Measurements from ENCODE around the gene CPB1.

CPB1 gene

GRCh38 chr3:148829926-148830325, 2.3 kb downstream of the CPB1 start:
- DNase-seq (ENCODE audit: low read depth, low spot score): no peak

- no peak for DNase-seq (ENCODE audit: low read depth, low spot score)
These were observed 5.6 kb downstream of the CPB1 start for GRCh38 chr3:148833223-148833622.

GRCh38 chr3:148839805-148840204, 12.2 kb downstream of the CPB1 start:
- no peak for DNase-seq (ENCODE audit: low read depth, low spot score)

GRCh38 chr3:148840451-148840850, 12.8 kb downstream of the CPB1 start:
- DNase-seq (ENCODE audit: low read depth, low spot score): no peak

DNA sequence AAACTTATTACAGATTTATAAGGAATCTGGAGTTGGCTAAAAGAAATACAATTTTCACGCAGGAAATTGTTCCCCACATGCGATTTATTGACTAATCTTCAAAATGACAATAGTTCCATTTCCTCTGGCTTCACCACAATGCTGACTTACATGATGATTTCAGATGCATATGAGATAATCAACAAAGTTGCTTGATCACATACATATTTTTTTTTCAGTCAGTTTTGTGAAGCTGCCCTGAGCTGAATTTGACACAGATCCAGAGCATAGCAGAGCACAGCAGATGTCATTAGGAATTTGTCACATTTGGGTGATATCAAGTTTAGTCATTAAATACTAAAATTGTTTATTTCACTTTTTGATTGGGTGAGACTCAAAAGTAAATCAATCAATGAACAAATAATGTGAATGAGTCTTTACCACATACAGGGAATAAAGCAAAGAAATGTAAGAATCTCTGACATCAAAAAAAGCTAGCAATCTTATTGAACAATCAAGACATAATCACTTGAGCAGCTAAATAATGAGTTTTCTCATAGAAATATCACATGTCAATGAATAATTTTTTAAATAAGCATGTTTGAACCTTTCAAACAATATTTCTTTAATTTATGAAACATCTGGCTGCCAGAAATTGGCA, 18.3 kb downstream of the CPB1 start:
- no peak for DNase-seq (ENCODE audit: low read depth, low spot score)

GRCh38 chr3:148847351-148847750, 19.7 kb downstream of the CPB1 start:
- no peak for DNase-seq (ENCODE audit: low read depth, low spot score)

DNA sequence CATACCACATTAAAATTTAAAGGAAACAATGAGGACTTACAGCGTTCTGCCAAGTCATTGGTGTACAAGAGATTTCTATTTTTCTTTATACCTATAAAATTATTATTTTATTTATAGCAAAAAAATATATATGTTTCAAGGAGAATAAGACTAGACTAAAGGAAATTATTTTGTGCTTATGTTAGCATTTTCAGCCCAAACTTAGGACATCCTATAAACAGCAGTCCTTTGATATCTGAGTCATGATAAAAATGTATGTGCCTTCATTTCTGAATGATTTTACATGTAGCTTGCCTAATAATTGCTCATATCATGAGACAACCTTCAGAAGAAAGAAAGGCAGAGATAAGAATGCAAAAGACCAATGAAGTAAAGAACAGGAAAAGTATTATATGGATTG, 20.8 kb downstream of the CPB1 start:
- DNase-seq (ENCODE audit: low read depth, low spot score): no peak

DNA sequence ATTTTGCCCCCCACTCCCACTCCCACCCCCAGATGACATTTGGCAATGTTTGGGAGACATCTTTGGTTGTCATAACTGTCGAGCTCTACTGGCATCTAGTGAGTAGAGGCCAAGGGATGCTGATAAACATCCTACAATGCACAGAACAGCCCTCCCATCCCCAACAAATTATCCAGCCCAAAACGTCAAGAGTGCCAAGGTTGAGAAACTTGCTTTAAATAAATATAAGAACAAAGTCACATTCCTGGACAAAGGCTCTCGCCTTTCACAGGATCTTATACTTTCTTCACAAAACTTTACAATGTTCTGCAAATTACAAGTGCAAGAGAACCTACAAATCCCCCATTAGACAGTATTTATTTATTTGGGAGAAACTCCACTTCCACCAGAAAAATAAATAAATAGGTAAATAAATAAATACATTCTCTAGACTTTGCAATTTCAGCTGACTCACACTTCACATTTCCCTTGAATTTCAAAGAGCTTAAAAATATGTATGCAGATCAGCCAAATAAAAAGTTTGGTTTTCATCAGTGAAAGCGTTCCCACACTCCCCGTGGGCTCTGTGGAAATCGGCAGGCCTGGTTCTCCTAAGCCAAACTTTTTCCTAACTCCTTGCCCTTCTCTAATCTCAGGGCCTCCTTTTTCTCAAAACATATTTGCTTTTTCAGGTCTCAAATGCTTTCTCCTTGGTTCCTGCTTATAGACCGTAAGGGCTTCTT, 24.8 kb downstream of the CPB1 start:
- no peak for DNase-seq (ENCODE audit: low read depth, low spot score)

- no peak for DNase-seq (ENCODE audit: low read depth, low spot score)
These were observed 25.5 kb downstream of the CPB1 start for GRCh38 chr3:148853076-148853475.

DNA sequence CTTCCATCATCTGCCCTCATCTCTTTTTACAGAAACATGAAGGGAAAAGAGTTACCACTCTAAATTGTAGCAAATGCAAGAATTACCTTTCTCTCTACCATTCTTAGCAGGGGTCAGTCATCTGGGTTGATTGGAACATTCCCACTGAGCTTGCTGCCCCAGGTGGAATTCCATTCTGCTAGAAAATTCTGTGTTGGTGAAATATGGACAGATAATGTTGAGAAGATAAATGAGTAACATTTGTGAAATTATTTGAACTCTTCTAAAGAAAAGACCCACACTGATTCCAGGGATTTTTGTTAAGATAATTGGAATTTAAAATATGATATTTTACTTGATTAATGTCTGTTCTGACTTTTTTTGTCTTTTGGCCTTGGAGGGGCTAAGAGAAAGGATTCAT, 26.4 kb downstream of the CPB1 start:
- no peak for DNase-seq (ENCODE audit: low read depth, low spot score)

DNA sequence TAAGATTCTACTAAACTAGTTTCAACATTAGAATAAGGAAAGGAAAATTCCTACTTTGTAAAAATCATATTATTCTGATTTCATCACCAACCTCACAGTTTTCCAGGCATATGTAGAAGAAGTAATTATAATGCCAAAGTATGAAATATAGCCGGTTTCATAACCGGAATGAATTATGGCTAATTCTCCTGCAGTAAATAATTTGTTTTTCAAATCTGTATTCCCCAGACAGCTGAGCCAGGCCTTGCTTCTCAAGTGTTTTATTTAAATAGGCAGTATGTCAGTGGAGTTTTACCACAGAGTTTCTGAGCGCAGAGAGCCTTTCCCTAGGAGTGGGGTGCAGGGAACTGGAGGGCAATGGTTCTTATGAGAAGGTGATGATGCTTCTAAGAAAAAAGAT, 28.8 kb downstream of the CPB1 start:
- no peak for DNase-seq (ENCODE audit: low read depth, low spot score)

DNA sequence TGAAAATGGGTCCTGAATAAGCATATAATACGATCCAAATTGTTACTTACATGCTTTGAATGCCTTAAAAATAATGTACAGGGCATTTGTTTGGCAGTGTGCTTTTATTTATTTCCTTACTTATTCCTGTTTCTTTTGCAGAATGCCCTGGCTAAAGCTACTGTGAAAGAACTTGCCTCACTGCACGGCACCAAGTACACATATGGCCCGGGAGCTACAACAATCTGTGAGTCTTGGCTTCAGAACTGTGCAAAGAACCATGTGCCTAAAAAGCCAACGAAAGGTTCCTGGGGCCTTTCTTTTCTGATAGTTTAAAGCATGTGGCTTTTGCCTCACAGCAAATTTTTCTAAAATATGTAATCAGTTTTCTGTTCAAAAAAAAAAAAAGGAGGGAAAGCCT, 29.7 kb downstream of the CPB1 start:
- DNase-seq (ENCODE audit: low read depth, low spot score): no peak

DNA sequence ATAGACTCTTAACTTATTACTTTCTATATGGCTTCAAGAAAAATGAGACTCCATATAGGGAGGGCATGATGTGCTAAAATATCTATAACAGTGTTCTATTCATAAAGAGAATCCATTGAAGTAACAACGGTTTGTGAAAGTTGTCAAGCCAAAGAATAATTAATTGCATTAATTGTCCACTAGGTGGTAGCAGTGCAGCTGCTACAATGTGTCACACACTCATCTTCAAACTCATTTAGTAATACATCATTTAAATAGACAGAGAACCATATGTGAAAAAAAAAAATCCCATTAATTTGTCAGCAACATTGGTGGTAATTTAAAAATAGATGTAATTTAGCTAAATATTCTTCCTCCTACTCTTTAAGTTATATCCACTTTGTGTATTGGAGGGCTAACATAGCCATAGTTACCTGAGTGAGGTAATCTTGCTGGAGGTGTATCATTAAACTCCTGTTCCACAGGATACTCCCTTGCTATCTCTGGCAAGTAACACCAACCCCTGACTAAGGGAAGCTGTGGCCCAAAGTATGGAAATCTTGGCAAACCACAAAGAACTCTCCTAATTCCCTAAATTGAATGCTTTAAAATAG, 33.8 kb downstream of the CPB1 start:
- DNase-seq (ENCODE audit: low read depth, low spot score): no peak

DNA sequence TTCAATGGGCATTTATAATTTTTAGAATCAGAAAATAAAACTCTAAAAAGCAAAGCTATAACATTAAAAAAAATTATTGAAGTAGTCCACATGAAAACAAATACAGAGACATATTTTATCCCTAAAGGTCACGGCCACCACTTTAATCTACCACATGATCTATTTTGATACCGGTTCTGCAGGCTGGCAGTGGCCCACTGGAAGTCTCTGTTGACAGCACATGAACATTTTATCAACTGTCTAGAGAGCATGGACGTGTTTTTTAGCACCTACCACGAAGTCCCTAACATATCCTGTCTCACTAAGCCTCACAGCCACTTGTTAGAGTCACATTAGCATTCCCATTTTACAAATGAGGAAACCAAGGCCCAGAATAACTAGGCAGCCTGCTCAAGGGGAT, 35.7 kb downstream of the CPB1 start:
- DNase-seq (ENCODE audit: low read depth, low spot score): no peak

DNA sequence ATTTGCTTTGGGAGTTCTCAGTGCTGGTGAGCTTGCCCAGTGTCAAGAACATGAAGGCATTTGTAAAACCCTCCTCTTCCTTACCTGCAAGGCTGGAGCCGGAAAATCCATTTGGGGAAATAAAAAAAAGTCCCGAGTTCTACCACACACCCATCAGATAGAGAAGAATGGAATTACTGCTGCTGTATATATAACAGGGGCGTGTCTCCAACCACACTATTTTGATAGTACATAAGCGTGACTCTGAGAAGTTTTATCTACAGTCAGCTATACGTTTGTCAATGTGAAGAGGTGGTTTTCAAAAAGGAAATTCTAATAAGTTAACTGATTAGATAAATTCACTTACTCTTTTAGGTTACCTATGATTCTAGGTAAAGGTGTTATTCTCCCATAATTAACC, 36.2 kb downstream of the CPB1 start:
- DNase-seq (ENCODE audit: low read depth, low spot score): no peak

GRCh38 chr3:148865049-148865448, 37.4 kb downstream of the CPB1 start, which contains the start of gene CPA3:
TSS of gene CPA3 (plus strand) at chr3:148865296. CDS start at chr3:148865308, 12 bp downstream.
- DNase-seq (ENCODE audit: low read depth, low spot score): no peak

- no peak for DNase-seq (ENCODE audit: low read depth, low spot score)
These were observed 38.6 kb downstream of the CPB1 start for GRCh38 chr3:148866261-148866660.

DNA sequence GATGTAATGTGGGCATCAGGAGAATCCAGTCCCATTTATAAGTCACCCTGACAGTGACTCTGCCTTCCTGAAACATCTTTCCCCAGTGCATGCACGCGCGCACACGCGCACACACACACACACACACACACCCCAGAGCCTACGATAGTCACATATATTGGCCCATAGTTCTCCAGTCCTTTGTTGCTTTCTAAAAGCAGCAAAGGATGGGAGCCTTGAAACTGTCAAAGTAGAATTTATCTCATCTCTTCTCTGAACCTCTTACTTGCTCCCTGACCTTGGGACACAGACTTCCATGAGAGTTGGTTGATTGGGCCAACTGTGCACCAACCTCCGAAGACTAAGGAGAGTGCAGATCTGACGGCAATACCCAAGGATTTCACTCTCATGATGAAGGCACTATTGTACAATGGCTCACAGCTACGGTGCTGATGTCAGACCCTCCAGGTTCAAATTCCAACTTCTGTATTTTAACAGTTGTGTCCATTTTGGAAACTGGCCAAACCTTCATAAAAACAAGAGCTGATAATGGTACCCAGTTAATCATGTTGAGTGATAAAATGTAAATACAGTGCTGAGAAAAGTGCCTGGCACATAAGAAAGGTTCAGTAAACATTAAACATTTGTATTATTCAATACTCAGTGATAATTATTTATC, 45.8 kb downstream of the CPB1 start:
- DNase-seq (ENCODE audit: low read depth, low spot score): no peak

DNA sequence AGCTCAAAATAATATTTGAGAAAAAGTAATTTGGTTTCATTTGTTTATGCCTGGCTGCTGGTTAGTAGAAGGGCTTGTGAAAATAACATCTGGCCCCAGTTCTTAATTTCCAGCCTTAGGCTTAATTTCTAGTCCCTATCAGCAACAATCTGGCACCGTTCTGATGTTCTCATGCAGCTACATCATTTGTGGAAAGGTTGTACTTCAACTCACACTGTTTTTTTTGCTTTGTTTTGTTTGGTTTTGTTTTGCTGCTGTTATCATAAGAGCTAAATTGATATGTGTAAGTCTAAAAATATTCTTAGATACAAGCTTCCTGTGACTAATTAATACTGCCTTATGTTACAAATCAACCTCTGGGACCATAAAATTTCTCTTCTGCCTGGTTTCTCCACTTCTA, 46.4 kb downstream of the CPB1 start:
- no peak for DNase-seq (ENCODE audit: low read depth, low spot score)

DNA sequence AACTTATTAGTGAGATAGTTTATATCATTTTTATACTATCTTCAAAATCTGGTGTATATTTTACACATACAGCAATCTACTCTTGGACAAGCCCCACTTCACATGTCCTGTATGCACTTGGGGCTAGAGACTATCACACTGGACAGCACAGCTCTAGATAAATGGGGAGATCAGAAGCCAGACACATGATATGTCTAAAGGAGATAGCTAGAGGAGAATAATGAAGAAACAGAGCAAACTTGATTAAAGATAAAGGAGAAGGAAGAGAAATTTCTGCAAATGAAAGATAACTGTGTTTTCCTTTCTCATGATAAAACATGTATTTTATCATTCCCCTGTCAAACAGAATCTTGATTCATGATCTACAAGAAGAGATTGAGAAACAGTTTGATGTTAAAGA, 50.5 kb downstream of the CPB1 start:
- DNase-seq (ENCODE audit: low read depth, low spot score): no peak

- DNase-seq (ENCODE audit: low read depth, low spot score): no peak
These were observed 51.6 kb downstream of the CPB1 start for GRCh38 chr3:148879256-148879655.

GRCh38 chr3:148880681-148881080, 53.1 kb downstream of the CPB1 start:
- no peak for DNase-seq (ENCODE audit: low read depth, low spot score)

- no peak for DNase-seq (ENCODE audit: low read depth, low spot score)
These were observed 53.7 kb downstream of the CPB1 start for GRCh38 chr3:148881286-148881685.
